Lung (tissue), 12 donors: ENCODE results near the gene PRMT7. TPM values are rescaled to one million over a fixed set of nuclear protein-coding genes. Genes with fewer than 3 reads are reported as not detected.

Experiments
- ATAC-seq: fragments of 200-7000 bp; cut with Tn5 transposase; one replicate; pipeline ENCODE4 v1.9.1; 2020; ENCODE audit warnings: moderate number of reproducible peaks; ENCODE audit not compliant: insufficient read depth, low FRiP score
- DNase-seq, 3 donors: peaks; one replicate each; pipeline ENCODE4 v3.0.0-alpha.2; 2013 to 2017
- H3K27ac ChIP-seq, 2 donors: one replicate each; pipeline ENCODE4 v1.5.1; 2013; ENCODE audit warnings: mild to moderate bottlenecking in 2 of 2, moderate library complexity in 2 of 2, control low read depth in 1 of 2, inconsistent platforms in 1 of 2, low read depth in 1 of 2, low read length in 1 of 2
- H3K27me3 ChIP-seq, 3 donors: one replicate each; pipeline ENCODE4 v1.5.1; 2013; ENCODE audit warnings: low read length in 2 of 3; ENCODE audit not compliant: control insufficient read depth in 3 of 3, insufficient read depth in 3 of 3
- H3K36me3 ChIP-seq, 4 donors: one replicate each; pipeline ENCODE4 v1.5.1; 2013; ENCODE audit warnings: low read length in 4 of 4, mild to moderate bottlenecking in 1 of 4, moderate library complexity in 1 of 4; ENCODE audit not compliant: control insufficient read depth in 4 of 4, insufficient read depth in 4 of 4
- H3K4me1 ChIP-seq, 5 donors: one replicate each; pipeline ENCODE4 v1.5.1; 2013; ENCODE audit warnings: low read length in 5 of 5, mild to moderate bottlenecking in 2 of 5, moderate library complexity in 1 of 5; ENCODE audit not compliant: control insufficient read depth in 5 of 5, insufficient read depth in 5 of 5
- H3K4me3 ChIP-seq: one replicate; pipeline ENCODE4 v1.5.1; 2013; ENCODE audit warnings: mild to moderate bottlenecking, control low read depth, moderate library complexity
- H3K9ac ChIP-seq, 2 donors: one replicate each; pipeline ENCODE4 v1.5.1; 2013; ENCODE audit warnings: low read length in 2 of 2, control low read depth in 1 of 2; ENCODE audit not compliant: insufficient read depth in 1 of 2
- H3K9me3 ChIP-seq, 4 donors: one replicate each; pipeline ENCODE4 v1.5.1; 2013; ENCODE audit warnings: low read length in 3 of 4, mild to moderate bottlenecking in 1 of 4, moderate library complexity in 1 of 4; ENCODE audit not compliant: control insufficient read depth in 4 of 4, insufficient read depth in 3 of 4
- CTCF ChIP-seq: IDR thresholded peaks from 2 replicates; pipeline ENCODE4 v1.5.1; 2012; ENCODE audit warnings: mild to moderate bottlenecking; ENCODE audit errors: control extremely low read depth, extremely low read depth
- WGBS, 2 donors: extraction: QIAGEN DNeasy Blood & Tissue Kit; methylation state at CpG; one replicate each; pipeline ENCODE4 v1.1.7; 2013; 5-methylcytosine and 5-hydroxymethylcytosine counted together
- polyA plus RNA-seq, 2 donors: library from polyadenylated mRNA; stranded (reverse); fragments of 200-250 nt; gene quantifications; one replicate each; pipeline ENCODE4 v1.2.1, GENCODE V29; 2013
- total RNA-seq, 2 donors: library from RNA; depleted of rRNA in 1 of 2; stranded (reverse); fragments of >200 nt in 1 of 2; gene quantifications; one replicate each; pipeline ENCODE4 v1.2.1, GENCODE V29; 2014 to 2021
- donor health status: control.
- donor health status: control.
- donor health status: Bipolar disorder and iron deficiency.
- donor health status: healthy.
- donor health status: DM: yes; HTN: yes; CAD: no.

Gene PRMT7
- total and polyA plus RNA-seq, 4 donors, result 20.3 to 55.5 (median 38.4) TPM

- no peaks in the 10 kb centered on the region for H3K9me3 ChIP-seq
- ATAC-seq, result no peak
These were observed 53.8 kb downstream of the PRMT7 start for GRCh38 chr16:68364561-68364998.

GRCh38 chr16:68365167-68365817 is 54.5 kb downstream of the PRMT7 start:
- Histone ChIP-seq H3K4me3 (no peak overlapping the region), H3K27me3 (no peaks in the 10 kb centered on the region), H3K36me3 (peaks cover 0 to 5% (median 0%) of the 10 kb centered on the region in 4 donors), H3K4me1 (peaks cover 0 to 19% (median 2%) of the 10 kb centered on the region in 5 donors), H3K27ac (no peak overlapping the region), H3K9ac (no peak overlapping the region), H3K9me3 (no peaks in the 10 kb centered on the region)
- no peak for ATAC-seq
- TF ChIP-seq CTCF, result no peak
- DNase-seq, result no peak
- WGBS, 2 donors, result 68 to 70% methylated on average over 18 of the region's 18 CpGs

More at GRCh38 chr16:68364561-68364998, 53.8 kb downstream of the PRMT7 start:
- WGBS, 2 donors, result 57 to 64% methylated on average over 14 of the region's 14 CpGs
- H3K4me3 ChIP-seq, result no peak overlapping the region
- H3K4me1 ChIP-seq, result peaks cover 0 to 19% (median 2%) of the 10 kb centered on the region in 5 donors
- H3K27ac ChIP-seq, result no peak overlapping the region
- no peaks in the 10 kb centered on the region for H3K27me3 ChIP-seq
- H3K36me3 ChIP-seq, result peaks cover 0 to 8% (median 0%) of the 10 kb centered on the region in 4 donors
- no peak for TF ChIP-seq CTCF
- H3K9ac ChIP-seq, result no peak overlapping the region
- DNase-seq, result peak in 1 of 3 donors; percentile 24

GRCh38 chr16:68366062-68366461 is 55.2 kb downstream of the PRMT7 start:
- no peaks in the 10 kb centered on the region for H3K27me3 ChIP-seq
- DNase-seq (no peak), ATAC-seq (no peak)
- 68 to 69% methylated on average over 8 of the region's 8 CpGs for WGBS, 2 donors
- H3K9me3 ChIP-seq, result no peaks in the 10 kb centered on the region
- H3K27ac ChIP-seq, result no peak overlapping the region
- no peak overlapping the region for H3K4me3 ChIP-seq
- H3K9ac ChIP-seq, result no peak overlapping the region
- TF ChIP-seq CTCF, result no peak
- no peaks in the 10 kb centered on the region for H3K36me3 ChIP-seq
- peaks cover 0 to 19% (median 2%) of the 10 kb centered on the region in 5 donors for H3K4me1 ChIP-seq
